K562 (cell line): ENCODE data around the gene CPEB1. TPM values are rescaled to one million over a fixed set of nuclear protein-coding genes. Genes with fewer than 3 reads are reported as not detected.

Experiments
- ATAC-seq: fragments of 200-7000 bp; cut with Tn5 transposase; 3 replicates; pipeline ENCODE4 v1.9.1; 2020; ENCODE audit warnings: moderate library complexity
- BruUV-seq: library from RNA; stranded (reverse); fragments of 400-500 nt; replicated peaks from 2 replicates; lab custom pipeline; 2021; lab: Mats Ljungman, UMichigan
- CTCF ChIA-PET: fragments of 300-600 bp; formaldehyde crosslinking; extraction: SDS; loops from one replicate; lab custom pipeline; 2021; ENCODE audit warnings: low intra/inter-chr PET ratio; lab: Yijun Ruan, JAX
- POLR2A ChIA-PET: fragments of 300-600, 350-650 bp; sonication (Branson Sonifier 250); formaldehyde crosslinking; extraction: SDS; loops from one replicate; lab custom pipeline; 2021; ENCODE audit warnings: antibody characterized with exemption, inconsistent platforms; lab: Yijun Ruan, JAX
- DNase-seq, 4 experiments: peaks; one replicate each; pipeline versions ENCODE4 v3.0.0 to v3.0.0-alpha.2; 2011 to 2018; ENCODE audit warnings: low spot score in 3 of 4, mixed read lengths in 3 of 4; ENCODE audit errors: extremely low read depth in 1 of 4
- FAIRE-seq: peaks from 2 replicates; lab custom pipeline; 2011; peaks lifted over from hg19 to GRCh38; lab: Jason Lieb, UNC
- H2AFZ ChIP-seq: 2 replicates; pipeline ENCODE4 v1.6.0; 2011; ENCODE audit warnings: low read depth, low read length, control low read depth, inconsistent platforms
- H3K27ac ChIP-seq: fragments of 200-600 bp; 3 replicates; pipeline ENCODE4 v1.8.0; 2011; ENCODE audit warnings: low read depth, mild to moderate bottlenecking, control low read depth, inconsistent platforms, low read length, moderate library complexity, mixed read lengths; ENCODE audit errors: extremely low read depth
- H3K27me3 ChIP-seq, 2 experiments: fragments of 300-600 bp in 1 of 2; 2 replicates in 1 of 2; 3 replicates in 1 of 2; pipeline versions ENCODE4 v1.6.0 to v1.8.0; 2011; ENCODE audit warnings: inconsistent platforms in 2 of 2, low read length in 2 of 2, mild to moderate bottlenecking in 1 of 2, mixed read lengths in 1 of 2, moderate library complexity in 1 of 2; ENCODE audit not compliant: control insufficient read depth in 2 of 2, insufficient read depth in 2 of 2
- H3K36me3 ChIP-seq: fragments of 300-600 bp; 3 replicates; pipeline ENCODE4 v1.8.0; 2011; ENCODE audit warnings: mild to moderate bottlenecking, low read length, inconsistent platforms; ENCODE audit not compliant: control insufficient read depth, insufficient read depth
- H3K4me1 ChIP-seq, 2 experiments: fragments of 200-600 bp in 1 of 2; replicated peaks in 1 of 2; 2 replicates in 1 of 2; 3 replicates in 1 of 2; pipeline versions ENCODE4 v1.5.1 to v1.8.0; 2011; ENCODE audit warnings: inconsistent platforms in 2 of 2, low read length in 2 of 2, mild to moderate bottlenecking in 1 of 2, mixed read lengths in 1 of 2, moderate library complexity in 1 of 2; ENCODE audit not compliant: control insufficient read depth in 2 of 2, insufficient read depth in 2 of 2
- H3K4me2 ChIP-seq: 2 replicates; pipeline ENCODE4 v1.6.1; 2011; ENCODE audit warnings: low read length, control low read depth, inconsistent platforms, mixed read lengths; ENCODE audit not compliant: insufficient read depth
- H3K4me3 ChIP-seq: fragments of 200-600 bp; sonication (generic), shearing (Covaris generic); 2 replicates; pipeline ENCODE4 v1.5.1; 2016; ENCODE audit warnings: control low read depth, inconsistent platforms
- H3K79me2 ChIP-seq: fragments of 200-600 bp; 3 replicates; pipeline ENCODE4 v1.8.0; 2011; ENCODE audit warnings: low read length, inconsistent platforms; ENCODE audit not compliant: control insufficient read depth, insufficient read depth
- H3K9ac ChIP-seq, 2 experiments: 2 replicates each; pipeline versions ENCODE4 v1.6.0 to v1.6.1; 2011; ENCODE audit warnings: low read depth in 2 of 2, low read length in 2 of 2, control low read depth in 1 of 2, inconsistent platforms in 1 of 2, mild to moderate bottlenecking in 1 of 2, mixed read lengths in 1 of 2; ENCODE audit not compliant: insufficient read depth in 1 of 2
- H3K9me1 ChIP-seq: one replicate; pipeline ENCODE4 v1.6.0; 2011; ENCODE audit warnings: inconsistent platforms, mild to moderate bottlenecking, low read length, moderate library complexity; ENCODE audit not compliant: control insufficient read depth, insufficient read depth
- H3K9me3 ChIP-seq: replicated peaks from 2 replicates; pipeline ENCODE4 v1.5.1; 2011; ENCODE audit warnings: low read depth, low read length, inconsistent platforms; ENCODE audit not compliant: control insufficient read depth, insufficient read depth
- H4K20me1 ChIP-seq: replicated peaks from 2 replicates; pipeline ENCODE4 v1.6.1; 2011; ENCODE audit warnings: low read length, inconsistent platforms, mixed read lengths; ENCODE audit not compliant: control insufficient read depth, insufficient read depth
- ATF3 ChIP-seq, 2 experiments: fragments of 450-650 bp in 1 of 2; sonication (generic) in 1 of 2; formaldehyde crosslinking in 1 of 2; IDR thresholded peaks in 1 of 2; conservative IDR thresholded peaks in 1 of 2; 2 replicates each; pipeline versions ENCODE4 v1.6.1 to v1.8.1; 2016 to 2023; ENCODE audit warnings: mild to moderate bottlenecking in 2 of 2, moderate library complexity in 2 of 2, inconsistent platforms in 1 of 2, missing genetic modification reagents in 1 of 2
- ATF7 ChIP-seq: fragments of 450-650 bp; IDR thresholded peaks from 2 replicates; pipeline ENCODE4 v1.7.1; 2014; ENCODE audit warnings: mild to moderate bottlenecking, moderate library complexity
- C11orf30 ChIP-seq: fragments of 450-650 bp; IDR thresholded peaks from 2 replicates; pipeline ENCODE4 v1.6.1; 2016; ENCODE audit warnings: low read depth, mild to moderate bottlenecking
- CTBP1 ChIP-seq: fragments of 450-650 bp; IDR thresholded peaks from 2 replicates; pipeline ENCODE4 v1.6.1; 2016; ENCODE audit warnings: borderline replicate concordance
- EP300 ChIP-seq: IDR thresholded peaks from 2 replicates; pipeline ENCODE4 v1.6.1; 2012; ENCODE audit warnings: low read length, improper control_type of control experiment
- JUND ChIP-seq, 2 experiments: IDR thresholded peaks; 2 replicates in 1 of 2; 3 replicates in 1 of 2; pipeline ENCODE4 v1.6.1; 2011; ENCODE audit warnings: borderline replicate concordance in 2 of 2, low read depth in 2 of 2, low read length in 2 of 2, improper control_type of control experiment in 1 of 2, missing biosample characterization in 1 of 2, missing genetic modification characterization in 1 of 2, missing genetic modification reagents in 1 of 2
- LEF1 ChIP-seq: fragments of 450-650 bp; IDR thresholded peaks from 2 replicates; pipeline ENCODE4 v1.6.1; 2016; ENCODE audit warnings: mild to moderate bottlenecking
- MEIS2 ChIP-seq: fragments of 450-650 bp; IDR thresholded peaks from 2 replicates; pipeline ENCODE4 v1.6.1; 2014; ENCODE audit warnings: mild to moderate bottlenecking; ENCODE audit not compliant: partially characterized antibody
- NRF1 ChIP-seq, 2 experiments: fragments of 450-650 bp; IDR thresholded peaks in 1 of 2; conservative IDR thresholded peaks in 1 of 2; 2 replicates each; pipeline ENCODE4 v1.6.1; 2014; ENCODE audit warnings: mild to moderate bottlenecking in 2 of 2
- PKNOX1 ChIP-seq: fragments of 450-650 bp; IDR thresholded peaks from 2 replicates; pipeline ENCODE4 v1.6.1; 2016
- TAF7 ChIP-seq: fragments of 450-650 bp; IDR thresholded peaks from 2 replicates; pipeline ENCODE4 v1.6.1; 2016; ENCODE audit warnings: missing genetic modification characterization, missing compliant biosample characterization
- ZNF316 ChIP-seq: fragments of 450-650 bp; IDR thresholded peaks from 2 replicates; pipeline ENCODE4 v1.6.1; 2016
- ZNF696 ChIP-seq: fragments of 250-450 bp; sonication (Bioruptor Pico); conservative IDR thresholded peaks from 2 replicates; pipeline ENCODE4 v1.4.0; 2020; ENCODE audit warnings: mild to moderate bottlenecking, moderate library complexity
- WGBS: fragments of 100-300 bp; shearing (Covaris generic); methylation state at CpG from one replicate; pipeline ENCODE4 v1.1.6; 2016; ENCODE audit warnings: low coverage, mixed read lengths; ENCODE audit not compliant: insufficient coverage; ENCODE audit errors: missing lambda C conversion rate; 5-methylcytosine and 5-hydroxymethylcytosine counted together
- in situ Hi-C: fragments of 300-500 bp; cut with MboI; formaldehyde crosslinking; loops from 4 replicates; pipeline ENCODE4 v1.15.0; 2018; ENCODE audit warnings: inconsistent platforms, mixed read lengths
- intact Hi-C: fragments of 100-400 bp; cut with micrococcal nuclease; formaldehyde crosslinking; loops from 2 replicates; pipeline ENCODE4 v1.14.2; 2022
- polyA plus RNA-seq, 8 experiments: library from polyadenylated mRNA; depleted of rRNA in 4 of 8; stranded (reverse) in 5 of 8; unstranded in 3 of 8; fragments of >200 nt; fragmentation: Nextera tagmentation in 2 of 8; fragmentation: Illumina TruSeq in 1 of 8; extraction: Ambion mirVana in 2 of 8; extraction: Trizol in 1 of 8; gene quantifications; 2 replicates each; pipeline versions ENCODE4 v1.2.1 to v1.2.3, GENCODE V29; 2011 to 2014; ENCODE audit warnings: inconsistent platforms in 1 of 8, missing spikeins in 1 of 8
- total RNA-seq, 7 experiments: library from RNA; depleted of rRNA in 6 of 7; stranded (reverse); fragments of >200 nt in 6 of 7; fragmentation: Illumina TruSeq in 2 of 7; extraction: Trizol in 2 of 7; gene quantifications; 2 replicates each; pipeline versions ENCODE4 v1.2.1 to v1.2.3, GENCODE V29; 2011 to 2021; ENCODE audit warnings: low replicate concordance in 1 of 7
- TF ChIP-seq, protein P1 (sequence below): fragments of 450-650 bp; formaldehyde crosslinking; conservative IDR thresholded peaks from 2 replicates; pipeline ENCODE4 v1.4.0; 2022; ENCODE audit warnings: mild to moderate bottlenecking, missing genetic modification characterization
- TF ChIP-seq, protein P2 (sequence below), 2 experiments: IDR thresholded peaks in 1 of 2; conservative IDR thresholded peaks in 1 of 2; 2 replicates each; pipeline ENCODE4 v1.6.1; 2016; ENCODE audit warnings: low read depth in 2 of 2, mild to moderate bottlenecking in 1 of 2, missing compliant biosample characterization in 1 of 2, missing genetic modification characterization in 1 of 2, moderate library complexity in 1 of 2

The CPEB1 gene
- total and polyA plus RNA-seq, 9 of the 15 experiments (the other 6 are each of a cell fraction or from before 2014, with no cell fraction given): 2.2 to 13.4 (median 9.7) TPM

GRCh38 chr15:82566690-82567089 lies 80.5 kb downstream of the CPEB1 start:
- ATAC-seq: peak; percentile 71
- Histone ChIP-seq H3K4me1 (peaks cover 12 to 13% of the 10 kb centered on the region in 2 experiments; a peak in 4 of 5 replicates), H3K27me3 (no peaks in the 10 kb centered on the region), H3K79me2 (no peaks in the 10 kb centered on the region), H3K36me3 (peaks cover 66% of the 10 kb centered on the region), H3K27ac (no peak overlapping the region), H2AFZ (no peak overlapping the region), H3K9me3 (no peaks in the 10 kb centered on the region), H3K9me1 (peaks cover 4% of the 10 kb centered on the region), H3K4me3 (no peak overlapping the region), H4K20me1 (peaks cover 6% of the 10 kb centered on the region; the same call in 1 of the 2 replicates), H3K9ac (no peak overlapping the region), H3K4me2 (no peak overlapping the region; the same call in 1 of the 2 replicates)
- POLR2A ChIA-PET: interaction anchor here (0.9 to 2.1 kb wide), 2 partner anchors 31 to 77 kb away, joined by 3 to 5 read pairs; no protein-coding TSS in a partner anchor
- in situ Hi-C loops: no loop called here
- peak in 1 of 4 experiments; percentile 12 for DNase-seq
- intact Hi-C loops: loop anchor here (5.0 kb wide), 1 partner anchor 66 kb away; no protein-coding TSS in a partner anchor
- CTCF ChIA-PET: interaction anchor here (1.0 kb wide), 1 partner anchor 26 kb away, joined by 3 read pairs; the partner anchor contains the start of gene RPS17
- FAIRE-seq: no peak
- 0% methylated on average over 1 of the region's 1 CpG for WGBS
- BruUV-seq: no TSS peak
- peak; percentile 52; the same call in 1 of the 2 replicates for TF ChIP-seq LEF1
- TF ChIP-seq, protein P1, sequence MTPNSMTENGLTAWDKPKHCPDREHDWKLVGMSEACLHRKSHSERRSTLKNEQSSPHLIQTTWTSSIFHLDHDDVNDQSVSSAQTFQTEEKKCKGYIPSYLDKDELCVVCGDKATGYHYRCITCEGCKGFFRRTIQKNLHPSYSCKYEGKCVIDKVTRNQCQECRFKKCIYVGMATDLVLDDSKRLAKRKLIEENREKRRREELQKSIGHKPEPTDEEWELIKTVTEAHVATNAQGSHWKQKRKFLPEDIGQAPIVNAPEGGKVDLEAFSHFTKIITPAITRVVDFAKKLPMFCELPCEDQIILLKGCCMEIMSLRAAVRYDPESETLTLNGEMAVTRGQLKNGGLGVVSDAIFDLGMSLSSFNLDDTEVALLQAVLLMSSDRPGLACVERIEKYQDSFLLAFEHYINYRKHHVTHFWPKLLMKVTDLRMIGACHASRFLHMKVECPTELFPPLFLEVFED (CRISPR knock-in tag): no peak
- TF ChIP-seq CTBP1: peak; percentile 75
- no peak for TF ChIP-seq ZNF696 (CRISPR knock-in tag)
- TF ChIP-seq JUND (IDR thresholded peaks at IDR 0.05; ENCODE audit: borderline replicate concordance, low read depth, low read length): peak; percentile 70; the same call in 1 of the 2 replicates
- peak; percentile 71; the same call in 2 of the 3 replicates for TF ChIP-seq JUND (tag; IDR thresholded peaks at IDR 0.05; ENCODE audit: borderline replicate concordance, low read depth, low read length)
- TF ChIP-seq PKNOX1: peak; percentile 72
- TF ChIP-seq ATF7: peak; percentile 90
- peak; percentile 62 for TF ChIP-seq C11orf30
- TF ChIP-seq, protein P2, sequence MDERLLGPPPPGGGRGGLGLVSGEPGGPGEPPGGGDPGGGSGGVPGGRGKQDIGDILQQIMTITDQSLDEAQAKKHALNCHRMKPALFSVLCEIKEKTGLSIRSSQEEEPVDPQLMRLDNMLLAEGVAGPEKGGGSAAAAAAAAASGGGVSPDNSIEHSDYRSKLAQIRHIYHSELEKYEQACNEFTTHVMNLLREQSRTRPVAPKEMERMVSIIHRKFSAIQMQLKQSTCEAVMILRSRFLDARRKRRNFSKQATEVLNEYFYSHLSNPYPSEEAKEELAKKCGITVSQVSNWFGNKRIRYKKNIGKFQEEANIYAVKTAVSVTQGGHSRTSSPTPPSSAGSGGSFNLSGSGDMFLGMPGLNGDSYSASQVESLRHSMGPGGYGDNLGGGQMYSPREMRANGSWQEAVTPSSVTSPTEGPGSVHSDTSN (CRISPR knock-in tag; IDR thresholded peaks at IDR 0.05; ENCODE audit: low read depth): no peak
- TF ChIP-seq, protein P2 (tag; conservative IDR thresholded peaks at IDR 0.05; ENCODE audit: low read depth): peak; percentile 68
- peak; percentile 88 for TF ChIP-seq ATF3 (IDR thresholded peaks at IDR 0.05)
- no peak for TF ChIP-seq ATF3 (CRISPR knock-in tag; conservative IDR thresholded peaks at IDR 0.05)
- TF ChIP-seq TAF7: peak; percentile 4; the same call in 1 of the 2 replicates
- TF ChIP-seq MEIS2: peak; percentile 66
- TF ChIP-seq ZNF316: peak; percentile 50; the same call in 1 of the 2 replicates
- peak; percentile 29; the same call in 1 of the 2 replicates for TF ChIP-seq EP300
- peak in 1 of 2 experiments; percentile 12; a peak in 1 of 4 replicates for TF ChIP-seq NRF1 (conservative IDR thresholded peaks at IDR 0.05 in 1 of 2, IDR thresholded peaks at IDR 0.05 in 1 of 2)
